Activated T-helper 2 cell treated with anti-CD3 and anti-CD28 coated beads, Interferon-gamma antibody, Interleukin-2, Interleukin-4, amounts not matched to agents 10 μg/mL and 5 μg/mL and 100 μg/mL, durations not matched to agents 14 hours and 24 hours and 36 hours (primary cell): Measurements from ENCODE around the gene TRAF3IP1. TPM values are rescaled to one million over a fixed set of nuclear protein-coding genes. Genes with fewer than 3 reads are reported as not detected.
A peak's percentile ranks its signal among the peaks of the same experiment; 100 is the strongest.

Experiments
- DNase-seq: peaks from one replicate; pipeline ENCODE4 v3.0.0; 2021; ENCODE audit warnings: low spot score
- H3K27ac Mint-ChIP-seq: one replicate; pipeline ENCODE4 v1.8.0; 2021; ENCODE audit warnings: mixed read lengths
- H3K27me3 Mint-ChIP-seq: one replicate; pipeline ENCODE4 v1.8.0; 2021; ENCODE audit warnings: low read depth, mixed read lengths
- H3K36me3 Mint-ChIP-seq: one replicate; pipeline ENCODE4 v1.8.0; 2021; ENCODE audit warnings: low read depth, mixed read lengths
- H3K4me1 Mint-ChIP-seq: one replicate; pipeline ENCODE4 v1.8.0; 2021; ENCODE audit warnings: low read depth, mixed read lengths
- H3K4me3 Mint-ChIP-seq: one replicate; pipeline ENCODE4 v1.8.0; 2021; ENCODE audit warnings: low read depth, mild to moderate bottlenecking, moderate library complexity, mixed read lengths
- H3K9me3 Mint-ChIP-seq: one replicate; pipeline ENCODE4 v1.8.0; 2021; ENCODE audit warnings: mixed read lengths
- intact Hi-C: fragments of 100-400 bp; cut with micrococcal nuclease; formaldehyde crosslinking; loops from one replicate; pipeline ENCODE4 v1.15.1; 2023
- total RNA-seq: library from RNA; stranded (reverse); gene quantifications from 2 replicates; pipeline ENCODE4 v1.2.3, GENCODE V29; 2022

The TRAF3IP1 gene
- total RNA-seq, 1 donor from 2014 or later = 14.4 TPM

DNA sequence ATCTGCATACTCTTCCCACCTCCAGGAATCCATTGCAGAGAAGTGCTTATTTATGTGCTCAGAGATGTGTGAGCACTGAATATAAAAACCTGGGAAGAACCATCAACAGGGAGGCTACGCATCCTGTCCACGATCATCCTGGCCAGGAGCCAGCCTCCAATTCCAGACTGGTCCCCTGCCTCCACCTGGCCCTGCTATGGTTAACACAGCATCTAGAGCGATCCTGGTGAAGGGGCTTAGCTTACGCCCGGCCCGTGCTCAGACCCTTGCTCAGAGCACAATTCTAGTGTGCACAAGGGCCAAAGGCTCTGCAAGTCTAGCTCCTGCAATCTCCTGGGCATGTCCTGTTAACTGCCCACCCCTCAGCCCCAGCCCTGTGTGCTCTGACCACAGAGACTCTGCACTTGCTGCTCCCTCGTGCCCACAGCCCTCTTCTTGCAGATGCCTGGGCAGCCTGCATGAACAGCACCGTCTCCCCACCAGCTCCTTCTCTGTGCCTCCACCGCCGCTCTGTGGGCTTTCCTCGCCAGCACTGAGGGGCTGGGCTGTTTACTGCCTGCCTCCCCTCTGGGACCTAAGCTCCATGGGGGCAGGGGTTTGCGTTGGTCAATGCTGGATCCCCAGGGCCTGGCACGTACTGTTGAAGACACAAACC is 38.4 kb upstream of the TRAF3IP1 start:
- Mint-ChIP-seq H3K4me3 (no peak overlapping the region), H3K27ac (peak overlapping the region; percentile 48), H3K4me1 (peaks cover 13% of the 10 kb centered on the region), H3K9me3 (no peaks in the 10 kb centered on the region), H3K36me3 (no peaks in the 10 kb centered on the region), H3K27me3 (no peaks in the 10 kb centered on the region)
- intact Hi-C loops = loop anchor here (10.0 kb wide), 1 partner anchor 317 kb away; the partner anchor contains the start of gene UBE2F
- DNase-seq = no peak

- Mint-ChIP-seq H3K9me3 (no peaks in the 10 kb centered on the region), H3K4me3 (no peak overlapping the region), H3K27me3 (no peaks in the 10 kb centered on the region), H3K4me1 (peaks cover 21% of the 10 kb centered on the region), H3K36me3 (no peaks in the 10 kb centered on the region), H3K27ac (no peak overlapping the region)
- intact Hi-C loops = loop anchor here (10.0 kb wide), 1 partner anchor 318 kb away; the partner anchor contains the start of gene UBE2F
- no peak for DNase-seq
These were observed 37.2 kb upstream of the TRAF3IP1 start for GRCh38 chr2:238282861-238283738.

DNA sequence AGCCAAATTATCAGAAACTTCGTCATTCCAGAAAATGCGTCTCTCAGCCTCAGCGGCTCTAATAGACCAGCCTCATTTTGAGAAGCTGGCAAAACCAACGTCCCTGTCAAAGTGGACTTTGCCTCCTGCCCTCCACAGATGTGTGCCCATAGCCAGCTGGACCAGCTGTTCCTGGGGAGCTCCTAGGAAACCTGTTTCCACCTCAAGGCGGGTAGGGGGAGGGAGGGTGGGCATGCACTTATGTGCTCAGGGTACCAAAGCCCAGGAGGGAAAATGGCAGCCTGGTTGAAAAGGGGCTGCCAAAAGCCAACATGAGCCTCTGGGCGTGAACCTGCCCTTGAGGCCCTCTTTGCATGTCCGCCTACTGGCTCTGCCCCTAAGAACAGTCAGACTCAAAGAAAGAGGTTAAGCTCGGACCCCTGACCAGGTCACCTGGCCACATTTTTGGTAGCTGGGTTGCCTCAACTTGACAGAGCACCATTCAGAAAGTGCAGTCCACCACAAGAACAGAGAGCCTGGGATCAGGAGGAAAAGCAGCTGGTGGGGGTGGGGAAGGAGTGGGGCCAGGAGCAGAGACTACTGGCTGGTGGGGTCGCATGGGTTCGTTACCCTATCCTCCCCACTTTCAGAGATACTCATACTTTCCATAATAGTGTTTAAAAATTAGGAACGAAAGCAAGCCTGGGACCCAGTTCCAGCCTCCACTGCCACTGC is 35.4 kb upstream of the TRAF3IP1 start:
- Mint-ChIP-seq H3K4me3 (no peak overlapping the region), H3K9me3 (no peaks in the 10 kb centered on the region), H3K36me3 (no peaks in the 10 kb centered on the region), H3K27ac (no peak overlapping the region), H3K4me1 (peaks cover 29% of the 10 kb centered on the region), H3K27me3 (no peaks in the 10 kb centered on the region)
- intact Hi-C loops = loop anchor here (10.0 kb wide), 1 partner anchor 320 kb away; the partner anchor contains the start of gene UBE2F
- no peak for DNase-seq

DNA sequence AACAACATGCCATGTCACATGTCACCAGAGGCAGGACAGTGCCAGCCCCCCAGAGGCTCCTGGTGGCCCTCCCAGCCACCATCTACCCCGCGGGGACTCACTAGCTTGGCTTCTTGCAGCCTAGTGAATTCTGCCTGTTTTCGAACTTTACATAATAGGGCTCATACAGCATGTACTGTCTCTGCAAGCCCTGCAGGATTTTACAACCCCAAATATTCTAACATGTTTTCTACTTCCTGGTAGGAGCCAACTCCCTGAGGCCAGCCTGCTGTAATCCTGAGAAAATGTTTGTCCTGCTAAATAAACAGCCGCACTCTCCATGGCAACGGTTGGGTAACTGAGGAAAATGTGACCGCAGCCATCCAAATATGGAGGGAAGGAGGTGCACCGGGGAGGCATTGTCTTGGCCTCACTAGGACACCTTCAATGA is 34.6 kb upstream of the TRAF3IP1 start:
- Mint-ChIP-seq H3K4me1 (peaks cover 31% of the 10 kb centered on the region), H3K36me3 (no peaks in the 10 kb centered on the region), H3K27ac (no peak overlapping the region), H3K9me3 (no peaks in the 10 kb centered on the region), H3K4me3 (no peak overlapping the region), H3K27me3 (no peaks in the 10 kb centered on the region)
- no peak for DNase-seq
- intact Hi-C loops = loop anchor here (10.0 kb wide), 1 partner anchor 321 kb away; the partner anchor contains the start of gene UBE2F

DNA sequence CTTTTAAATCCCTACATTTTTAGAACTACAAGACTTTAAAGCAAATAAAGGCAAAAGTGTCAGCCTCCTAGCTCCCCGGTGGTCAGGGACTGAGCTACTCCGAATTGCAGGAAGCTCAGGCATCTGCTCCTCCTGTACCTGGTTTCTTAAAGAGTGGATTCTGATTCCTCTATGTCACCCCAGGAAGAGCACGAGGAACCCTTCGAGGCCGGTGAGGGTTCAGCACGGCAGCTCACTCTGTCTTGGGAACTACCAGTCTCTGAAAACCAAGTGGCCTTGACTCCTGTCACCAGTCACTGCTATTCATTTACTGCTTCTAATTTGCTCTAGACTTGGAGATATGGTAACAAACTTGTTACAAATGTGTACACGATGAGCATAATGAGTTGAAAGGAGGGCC is 34.2 kb upstream of the TRAF3IP1 start:
- no peaks in the 10 kb centered on the region for H3K27me3 Mint-ChIP-seq
- H3K27ac Mint-ChIP-seq = no peak overlapping the region
- no peak overlapping the region for H3K4me3 Mint-ChIP-seq
- no peaks in the 10 kb centered on the region for H3K9me3 Mint-ChIP-seq
- H3K36me3 Mint-ChIP-seq = no peaks in the 10 kb centered on the region
- peaks cover 31% of the 10 kb centered on the region for H3K4me1 Mint-ChIP-seq
- intact Hi-C loops = loop anchor here (10.0 kb wide), 1 partner anchor 321 kb away; the partner anchor contains the start of gene UBE2F
- DNase-seq = no peak

GRCh38 chr2:238286551-238286950 is 33.8 kb upstream of the TRAF3IP1 start:
- no peaks in the 10 kb centered on the region for H3K9me3 Mint-ChIP-seq
- H3K36me3 Mint-ChIP-seq = no peaks in the 10 kb centered on the region
- DNase-seq = no peak
- no peak overlapping the region for H3K27ac Mint-ChIP-seq
- intact Hi-C loops = loop anchor here (10.0 kb wide), 1 partner anchor 322 kb away; the partner anchor contains the start of gene UBE2F
- H3K4me1 Mint-ChIP-seq = peaks cover 31% of the 10 kb centered on the region
- H3K4me3 Mint-ChIP-seq = peak overlapping the region; percentile 84
- H3K27me3 Mint-ChIP-seq = no peaks in the 10 kb centered on the region

GRCh38 chr2:238286987-238287736 is 33.2 kb upstream of the TRAF3IP1 start:
- no peak for DNase-seq
- Mint-ChIP-seq H3K27me3 (no peaks in the 10 kb centered on the region), H3K9me3 (no peaks in the 10 kb centered on the region), H3K36me3 (no peaks in the 10 kb centered on the region), H3K4me3 (peak overlapping the region; percentile 84), H3K4me1 (peaks cover 31% of the 10 kb centered on the region), H3K27ac (peak overlapping the region; percentile 79)
- intact Hi-C loops = loop anchor here (10.0 kb wide), 1 partner anchor 322 kb away; the partner anchor contains the start of gene UBE2F

- intact Hi-C loops = loop anchor here (1.0 to 10.0 kb wide), 5 partner anchors 32 to 323 kb away; partner anchors contain the start of genes ASB1, HES6, SCLY and TRAF3IP1
- peak; percentile 18 for DNase-seq
- Mint-ChIP-seq H3K36me3 (no peaks in the 10 kb centered on the region), H3K27me3 (no peaks in the 10 kb centered on the region), H3K4me3 (peak within 1 kb of the TSS; percentile 90), H3K9me3 (no peaks in the 10 kb centered on the region), H3K4me1 (peaks cover 31% of the 10 kb centered on the region), H3K27ac (peak within 1 kb of the TSS; percentile 94)
These were observed 32.3 kb upstream of the TRAF3IP1 start, which contains the start of gene PER2 for GRCh38 chr2:238287737-238288649. PER2 (minus strand) TSS chr2:238288610; CDS start chr2:238277936, 10,674 bp downstream.

GRCh38 chr2:238288650-238289573 is 31.4 kb upstream of the TRAF3IP1 start:
- Mint-ChIP-seq H3K4me3 (peak overlapping the region; percentile 90), H3K36me3 (no peaks in the 10 kb centered on the region), H3K9me3 (no peaks in the 10 kb centered on the region), H3K4me1 (peaks cover 31% of the 10 kb centered on the region), H3K27ac (peak overlapping the region; percentile 94), H3K27me3 (no peaks in the 10 kb centered on the region)
- DNase-seq = peak; percentile 98
- intact Hi-C loops = loop anchor here (1.0 to 10.0 kb wide), 5 partner anchors 31 to 324 kb away; partner anchors contain the start of genes ASB1, HES6, SCLY and TRAF3IP1

DNA sequence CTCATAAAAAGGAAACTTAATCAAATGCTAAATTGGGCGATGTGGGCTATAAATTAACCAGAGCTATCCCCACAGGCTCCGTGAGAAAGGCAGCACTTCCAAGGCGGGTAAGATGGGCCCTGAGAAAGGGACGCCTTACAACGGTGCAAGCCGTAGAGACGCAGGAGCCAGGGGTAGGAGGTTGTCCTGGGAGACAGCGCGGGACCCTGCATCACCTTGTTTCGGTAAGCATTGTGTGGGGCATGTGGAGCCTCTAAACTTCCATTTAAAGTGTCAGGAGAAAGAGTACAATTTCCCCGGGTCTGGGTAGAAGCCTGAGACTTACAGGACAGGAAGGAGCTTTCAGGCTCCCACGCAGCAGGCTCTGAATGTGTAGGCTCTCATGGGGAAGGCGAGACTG is 30.7 kb upstream of the TRAF3IP1 start:
- DNase-seq = no peak
- intact Hi-C loops = loop anchor here (2.0 to 10.0 kb wide), 3 partner anchors 49 to 325 kb away; partner anchors contain the start of genes HES6, SCLY and UBE2F
- Mint-ChIP-seq H3K27ac (peak overlapping the region; percentile 94), H3K36me3 (no peaks in the 10 kb centered on the region), H3K9me3 (no peaks in the 10 kb centered on the region), H3K4me3 (peak overlapping the region; percentile 90), H3K27me3 (no peaks in the 10 kb centered on the region), H3K4me1 (peaks cover 29% of the 10 kb centered on the region)
